Measurements from ENCODE around the gene PEX7.

The PEX7 gene, protein sequence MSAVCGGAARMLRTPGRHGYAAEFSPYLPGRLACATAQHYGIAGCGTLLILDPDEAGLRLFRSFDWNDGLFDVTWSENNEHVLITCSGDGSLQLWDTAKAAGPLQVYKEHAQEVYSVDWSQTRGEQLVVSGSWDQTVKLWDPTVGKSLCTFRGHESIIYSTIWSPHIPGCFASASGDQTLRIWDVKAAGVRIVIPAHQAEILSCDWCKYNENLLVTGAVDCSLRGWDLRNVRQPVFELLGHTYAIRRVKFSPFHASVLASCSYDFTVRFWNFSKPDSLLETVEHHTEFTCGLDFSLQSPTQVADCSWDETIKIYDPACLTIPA

DNA sequence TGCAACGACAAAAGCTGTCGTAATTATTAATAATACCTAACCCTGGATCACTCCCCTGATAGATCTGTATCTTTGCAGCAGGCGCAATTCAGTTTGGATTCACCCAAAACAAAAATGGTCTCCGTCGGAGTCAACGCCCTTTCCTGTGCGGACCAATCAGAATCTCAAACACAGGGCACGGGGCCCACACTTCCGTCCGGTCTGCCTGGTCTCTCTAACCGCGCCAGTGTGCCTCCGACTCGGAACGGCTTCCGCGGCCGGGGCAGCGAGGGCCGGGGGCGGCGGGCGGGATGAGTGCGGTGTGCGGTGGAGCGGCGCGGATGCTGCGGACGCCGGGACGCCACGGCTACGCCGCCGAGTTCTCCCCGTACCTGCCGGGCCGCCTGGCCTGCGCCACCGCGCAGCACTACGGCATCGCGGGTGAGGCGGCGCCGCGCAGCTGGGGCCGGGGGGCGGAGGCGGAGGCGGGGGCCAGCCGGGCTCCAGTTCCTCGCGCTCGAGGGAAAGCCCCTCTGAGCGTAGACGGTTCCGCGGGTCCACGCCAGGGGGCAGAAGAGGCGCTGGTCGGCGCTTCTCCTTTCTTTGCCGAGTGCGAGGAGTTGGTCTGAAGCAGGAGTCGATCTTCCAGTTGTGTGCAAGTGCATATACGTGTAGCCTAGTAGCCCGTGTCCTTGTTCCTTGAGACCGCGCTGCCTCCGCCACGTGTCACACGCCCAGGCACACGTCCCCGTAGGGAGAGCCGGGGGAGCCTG, at the start of gene PEX7:
PEX7 (plus strand) TSS at position 217 of the 752 bp plus-strand sequence; CDS start at position 291, 74 bp downstream.
- H2AFZ ChIP-seq (ENCODE audit: low read length): peak within 1 kb of the TSS; percentile 91
- H3K27ac ChIP-seq (ENCODE audit: low read length): peak within 1 kb of the TSS; percentile 41; the same call in 1 of the 2 replicates
- no peaks in the 10 kb centered on the region for H3K9me3 ChIP-seq (replicated peaks; ENCODE audit: insufficient read depth, low read length)
- peak within 1 kb of the TSS; percentile 71 for H3K4me2 ChIP-seq (ENCODE audit: low read depth, low read length)
- H3K4me3 ChIP-seq (ENCODE audit: low read length): peak within 1 kb of the TSS; percentile 65
- no peaks in the 10 kb centered on the region for H3K36me3 ChIP-seq (replicated peaks; ENCODE audit: insufficient read depth, low read length)
- no peaks in the 10 kb centered on the region for H3K9me2 ChIP-seq (replicated peaks; ENCODE audit: insufficient read depth, low read length)
- H4K20me1 ChIP-seq (ENCODE audit: insufficient read depth, low read length): no peaks in the 10 kb centered on the region
- H3K9ac ChIP-seq (ENCODE audit: low read length): peak within 1 kb of the TSS; percentile 74; the same call in 1 of the 2 replicates
- no peaks in the 10 kb centered on the region for H3K4me1 ChIP-seq (ENCODE audit: low read length)
- TF ChIP-seq EZH2phosphoT487 (IDR thresholded peaks at IDR 0.05; ENCODE audit: low read length): no peak
- TF ChIP-seq, protein P1, sequence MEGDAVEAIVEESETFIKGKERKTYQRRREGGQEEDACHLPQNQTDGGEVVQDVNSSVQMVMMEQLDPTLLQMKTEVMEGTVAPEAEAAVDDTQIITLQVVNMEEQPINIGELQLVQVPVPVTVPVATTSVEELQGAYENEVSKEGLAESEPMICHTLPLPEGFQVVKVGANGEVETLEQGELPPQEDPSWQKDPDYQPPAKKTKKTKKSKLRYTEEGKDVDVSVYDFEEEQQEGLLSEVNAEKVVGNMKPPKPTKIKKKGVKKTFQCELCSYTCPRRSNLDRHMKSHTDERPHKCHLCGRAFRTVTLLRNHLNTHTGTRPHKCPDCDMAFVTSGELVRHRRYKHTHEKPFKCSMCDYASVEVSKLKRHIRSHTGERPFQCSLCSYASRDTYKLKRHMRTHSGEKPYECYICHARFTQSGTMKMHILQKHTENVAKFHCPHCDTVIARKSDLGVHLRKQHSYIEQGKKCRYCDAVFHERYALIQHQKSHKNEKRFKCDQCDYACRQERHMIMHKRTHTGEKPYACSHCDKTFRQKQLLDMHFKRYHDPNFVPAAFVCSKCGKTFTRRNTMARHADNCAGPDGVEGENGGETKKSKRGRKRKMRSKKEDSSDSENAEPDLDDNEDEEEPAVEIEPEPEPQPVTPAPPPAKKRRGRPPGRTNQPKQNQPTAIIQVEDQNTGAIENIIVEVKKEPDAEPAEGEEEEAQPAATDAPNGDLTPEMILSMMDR (IDR thresholded peaks at IDR 0.05; ENCODE audit: low read length): peak; percentile 61
- no peaks in the 10 kb centered on the region for H3K79me2 ChIP-seq (ENCODE audit: low read length)
- H3F3A ChIP-seq (ENCODE audit: insufficient read depth, low read length): no peaks in the 10 kb centered on the region
- 0 out of 2 replicates have a peak, but pooled peaks cover 5% of the 10 kb centered on the region for H3K27me3 ChIP-seq (replicated peaks; ENCODE audit: insufficient read depth, low read length)
- DNase-seq: peak; percentile 89

DNA sequence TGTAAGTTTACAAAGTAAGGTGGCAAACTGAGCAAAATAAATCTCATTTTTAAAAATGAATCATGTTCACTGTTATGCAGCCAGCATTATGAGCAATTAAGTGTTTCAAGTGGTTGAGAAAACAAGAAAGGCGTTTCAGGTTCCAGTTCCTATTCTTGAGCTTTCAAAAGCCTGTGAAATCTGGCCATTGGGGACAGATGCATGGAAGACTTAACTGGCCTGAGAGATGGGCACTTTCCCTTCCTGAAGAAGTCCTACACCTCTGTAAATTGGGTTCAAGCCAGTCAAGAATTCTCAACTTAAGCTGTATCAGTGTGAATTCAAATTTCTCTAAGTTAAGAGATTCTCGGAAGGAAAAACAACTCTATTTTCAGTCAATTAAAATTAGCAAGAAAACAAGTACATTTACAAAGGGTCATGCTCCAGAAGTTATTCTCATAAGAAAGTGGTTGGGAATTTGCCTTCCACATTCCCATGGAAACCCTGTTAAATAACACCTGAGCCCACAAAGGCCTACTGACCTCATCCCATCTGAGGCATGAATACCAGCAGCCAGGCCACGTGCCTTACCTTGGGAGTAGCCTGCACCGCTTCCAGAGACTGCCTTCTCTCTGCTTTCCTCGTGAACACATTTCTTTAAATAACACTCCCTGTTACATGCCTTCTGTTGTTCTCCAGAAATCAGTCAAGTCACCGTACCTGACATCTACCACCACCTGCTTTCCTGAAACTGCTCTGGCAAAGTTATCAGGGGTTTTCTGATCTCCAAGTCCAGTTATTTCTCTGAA, 49.5 kb upstream of the PEX7 start:
- Histone ChIP-seq H3K9ac (ENCODE audit: low read length) (no peak overlapping the region), H3F3A (ENCODE audit: insufficient read depth, low read length) (peaks cover 6% of the 10 kb centered on the region; the same call in 1 of the 2 replicates)
- DNase-seq: peak; percentile 44

DNA sequence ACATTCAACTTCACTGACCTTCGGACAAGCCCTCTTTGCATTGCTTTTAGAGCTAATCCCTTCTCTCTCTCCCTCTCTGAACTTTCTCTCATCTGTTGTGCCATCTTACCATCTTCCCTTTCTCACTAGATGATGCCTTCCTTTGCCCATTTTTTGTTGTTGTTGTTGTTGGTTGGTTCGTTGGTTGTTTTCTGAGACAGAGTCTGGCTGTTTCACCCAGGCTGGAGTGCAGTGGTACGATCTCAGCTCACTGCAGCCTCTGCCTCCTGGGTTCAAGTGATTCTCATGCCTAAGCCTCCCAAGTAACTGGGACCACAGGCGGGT, 49.0 kb upstream of the PEX7 start:
- Histone ChIP-seq H3F3A (ENCODE audit: insufficient read depth, low read length) (peaks cover 6% of the 10 kb centered on the region; the same call in 1 of the 2 replicates), H3K36me3 (replicated peaks; ENCODE audit: insufficient read depth, low read length) (no peaks in the 10 kb centered on the region), H3K4me3 (ENCODE audit: low read length) (no peak overlapping the region), H3K4me1 (ENCODE audit: low read length) (peaks cover 14% of the 10 kb centered on the region), H2AFZ (ENCODE audit: low read length) (no peak overlapping the region), H3K27me3 (replicated peaks; ENCODE audit: insufficient read depth, low read length) (no peaks in the 10 kb centered on the region), H4K20me1 (ENCODE audit: insufficient read depth, low read length) (no peaks in the 10 kb centered on the region), H3K9me2 (replicated peaks; ENCODE audit: insufficient read depth, low read length) (no peaks in the 10 kb centered on the region), H3K27ac (ENCODE audit: low read length) (no peak overlapping the region), H3K9me3 (replicated peaks; ENCODE audit: insufficient read depth, low read length) (no peaks in the 10 kb centered on the region), H3K79me2 (ENCODE audit: low read length) (peaks cover 65% of the 10 kb centered on the region), H3K4me2 (ENCODE audit: low read depth, low read length) (no peak overlapping the region), H3K9ac (ENCODE audit: low read length) (no peak overlapping the region)
- no peak for DNase-seq
- no peak for TF ChIP-seq EZH2 (optimal IDR thresholded peaks at IDR 0.05; ENCODE audit: low read depth, low read length)
- no peak for TF ChIP-seq EZH2phosphoT487 (IDR thresholded peaks at IDR 0.05; ENCODE audit: low read length)
- TF ChIP-seq, protein P1 (IDR thresholded peaks at IDR 0.05; ENCODE audit: low read length): no peak

More for the DNA sequence above, 49.5 kb upstream of the PEX7 start:
- no peaks in the 10 kb centered on the region for H3K9me3 ChIP-seq (replicated peaks; ENCODE audit: insufficient read depth, low read length)
- H3K4me3 ChIP-seq (ENCODE audit: low read length): no peak overlapping the region
- no peaks in the 10 kb centered on the region for H3K27me3 ChIP-seq (replicated peaks; ENCODE audit: insufficient read depth, low read length)
- TF ChIP-seq, protein P1 (IDR thresholded peaks at IDR 0.05; ENCODE audit: low read length): no peak
- TF ChIP-seq EZH2phosphoT487 (IDR thresholded peaks at IDR 0.05; ENCODE audit: low read length) (no peak), EZH2 (optimal IDR thresholded peaks at IDR 0.05; ENCODE audit: low read depth, low read length) (no peak)
- peaks cover 19% of the 10 kb centered on the region for H3K4me1 ChIP-seq (ENCODE audit: low read length)
- H3K36me3 ChIP-seq (replicated peaks; ENCODE audit: insufficient read depth, low read length): no peaks in the 10 kb centered on the region
- H3K27ac ChIP-seq (ENCODE audit: low read length): no peak overlapping the region
- no peaks in the 10 kb centered on the region for H3K9me2 ChIP-seq (replicated peaks; ENCODE audit: insufficient read depth, low read length)
- peak overlapping the region; percentile 33; the same call in 1 of the 2 replicates for H3K4me2 ChIP-seq (ENCODE audit: low read depth, low read length)
- peaks cover 70% of the 10 kb centered on the region for H3K79me2 ChIP-seq (ENCODE audit: low read length)
- H4K20me1 ChIP-seq (ENCODE audit: insufficient read depth, low read length): no peaks in the 10 kb centered on the region
- H2AFZ ChIP-seq (ENCODE audit: low read length): no peak overlapping the region
